Measurements from ENCODE around the gene GZF1.

Gene GZF1

GRCh38 chr20:23370274-23370673 is 8.3 kb downstream of the GZF1 start:
- DNase-seq, result no peak

DNA sequence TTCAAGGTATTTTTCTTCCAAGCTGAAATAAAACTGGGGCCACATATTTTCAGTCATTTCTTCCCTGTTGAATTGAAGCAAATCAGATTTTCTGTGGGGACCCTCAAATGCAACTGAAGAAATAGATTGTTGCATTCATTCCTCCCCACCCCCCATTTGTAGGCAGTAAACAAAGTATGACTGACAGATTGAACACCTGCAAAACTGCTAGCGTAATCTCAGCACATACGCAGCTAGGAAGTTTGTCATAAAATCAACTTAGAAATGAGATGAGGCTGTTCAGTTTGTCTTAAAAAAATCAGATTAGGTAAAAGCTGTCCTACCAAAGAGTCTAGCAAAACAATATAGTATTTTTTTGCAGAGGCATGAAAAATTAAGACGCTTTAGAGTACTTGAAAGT is 8.9 kb downstream of the GZF1 start:
- DNase-seq, result no peak

GRCh38 chr20:23371496-23371895 is 9.5 kb downstream of the GZF1 start:
- no peak for DNase-seq

DNA sequence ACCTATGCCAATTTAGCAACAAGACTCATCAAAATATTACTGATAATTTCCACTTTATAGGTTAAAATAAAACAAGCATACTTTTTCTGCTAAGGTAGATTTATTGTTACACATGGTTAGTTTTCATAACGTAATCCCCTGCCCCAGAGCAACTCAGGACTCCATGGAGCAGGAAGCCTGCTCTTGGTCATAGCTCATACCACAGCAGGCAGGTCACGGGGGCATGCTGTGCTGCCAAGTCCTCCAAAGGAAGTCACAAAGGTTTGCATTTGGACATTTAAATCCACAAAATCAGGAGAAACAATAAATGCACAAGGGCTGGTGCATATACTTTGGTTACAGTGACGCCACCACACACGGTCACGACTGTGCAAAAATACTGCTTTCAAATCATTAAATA is 12.5 kb downstream of the GZF1 start:
- DNase-seq, result no peak

DNA sequence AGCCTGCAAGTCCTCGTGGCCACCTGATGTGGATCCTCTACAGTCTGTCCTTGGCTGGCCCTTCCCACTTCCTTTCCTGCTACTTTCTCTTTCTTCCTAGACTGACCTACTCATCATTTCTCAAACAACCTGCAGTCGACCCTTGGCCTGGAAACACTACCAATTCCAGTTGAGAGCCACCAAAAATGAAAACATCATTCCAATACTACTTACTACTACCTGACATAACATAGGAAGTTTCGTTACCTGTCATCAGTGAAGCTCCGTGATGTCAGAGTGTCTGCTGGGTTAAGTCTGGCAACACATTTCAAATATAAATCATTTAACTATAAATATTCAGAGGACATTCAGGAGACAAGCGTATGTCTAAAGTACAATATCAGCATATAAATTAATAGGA is 13.8 kb downstream of the GZF1 start:
- DNase-seq, result no peak

DNA sequence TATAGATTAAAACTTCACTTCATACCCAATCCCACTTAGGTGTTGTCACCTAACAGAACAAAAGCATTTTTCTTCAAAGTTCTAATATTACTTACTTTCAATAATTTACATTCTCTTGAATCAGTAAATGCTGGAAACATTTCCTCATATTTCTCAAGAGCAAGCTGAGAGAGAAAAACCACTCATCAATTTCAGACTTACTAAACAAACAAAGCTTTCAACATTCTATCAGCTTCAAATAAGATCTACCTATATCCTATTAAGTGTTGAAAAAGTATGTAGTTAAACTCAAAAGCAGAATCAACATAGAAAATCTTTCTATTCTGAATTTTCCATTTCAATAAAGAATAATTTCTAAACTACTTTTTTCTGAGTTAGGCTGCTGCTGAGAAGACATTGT is 17.8 kb downstream of the GZF1 start:
- DNase-seq, result no peak

- DNase-seq, result no peak
Measured at GRCh38 chr20:23381876-23382275, 19.9 kb downstream of the GZF1 start.

DNA sequence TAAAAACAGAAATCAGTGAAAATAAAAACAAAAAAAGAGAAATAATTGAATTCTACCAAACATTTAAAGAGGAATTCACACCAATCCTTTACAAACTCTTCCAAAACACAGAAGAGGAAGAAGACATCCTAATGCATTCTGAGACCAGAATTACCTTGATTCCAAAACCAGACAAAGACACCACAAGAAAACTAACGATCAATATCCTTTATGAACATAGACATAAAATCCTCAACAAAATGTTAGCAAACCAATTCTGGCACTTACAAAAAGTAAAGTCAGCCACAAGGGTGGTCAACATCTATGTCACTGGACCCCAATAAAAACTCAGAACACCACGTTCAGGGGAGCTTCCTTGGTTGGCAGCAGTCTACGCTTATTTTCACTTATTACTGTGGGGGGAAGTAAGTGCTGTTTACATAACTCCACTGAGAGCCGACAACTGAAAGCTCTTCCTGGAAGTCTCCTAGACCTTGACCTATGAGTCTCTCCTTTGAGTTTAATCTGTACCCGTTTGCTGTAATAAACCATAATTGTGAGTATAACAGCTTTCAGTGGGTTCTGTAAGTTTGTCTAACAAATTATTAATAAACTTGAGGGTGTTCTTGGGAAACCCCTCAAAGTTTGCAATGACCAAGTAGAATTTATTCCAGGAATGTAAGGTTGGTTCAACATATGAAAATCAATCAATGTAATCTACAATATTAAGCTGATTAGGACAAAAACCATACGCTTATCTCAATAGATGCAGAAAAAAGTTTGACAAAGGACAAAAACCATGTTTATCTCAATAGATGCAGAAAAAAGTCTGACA is 24.5 kb downstream of the GZF1 start:
- DNase-seq, result no peak

DNA sequence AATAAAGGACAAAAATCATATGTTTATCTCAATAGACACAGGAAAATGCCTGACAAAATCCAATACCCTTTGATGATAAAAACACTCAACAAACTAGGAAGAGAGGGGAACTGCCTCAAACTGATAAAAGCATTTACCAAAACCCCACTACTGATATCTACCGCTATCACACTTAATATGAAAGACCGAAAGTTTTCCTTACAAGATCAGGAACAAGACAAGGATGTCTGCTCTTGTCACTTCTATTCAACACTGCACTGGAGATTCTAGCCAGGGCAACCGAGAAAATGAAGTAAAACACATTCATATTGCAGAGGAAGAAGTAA is 25.1 kb downstream of the GZF1 start:
- DNase-seq, result no peak

- DNase-seq, result no peak
Measured at GRCh38 chr20:23390091-23390774, 28.3 kb downstream of the GZF1 start.

- DNase-seq, result no peak
Measured at GRCh38 chr20:23391707-23392310, 29.8 kb downstream of the GZF1 start.

- DNase-seq, result no peak
Measured at GRCh38 chr20:23393996-23394775, 32.2 kb downstream of the GZF1 start.

GRCh38 chr20:23396950-23397627 is 35.1 kb downstream of the GZF1 start:
- no peak for DNase-seq

- no peak for DNase-seq
Measured at GRCh38 chr20:23397961-23398360, 36.0 kb downstream of the GZF1 start.

DNA sequence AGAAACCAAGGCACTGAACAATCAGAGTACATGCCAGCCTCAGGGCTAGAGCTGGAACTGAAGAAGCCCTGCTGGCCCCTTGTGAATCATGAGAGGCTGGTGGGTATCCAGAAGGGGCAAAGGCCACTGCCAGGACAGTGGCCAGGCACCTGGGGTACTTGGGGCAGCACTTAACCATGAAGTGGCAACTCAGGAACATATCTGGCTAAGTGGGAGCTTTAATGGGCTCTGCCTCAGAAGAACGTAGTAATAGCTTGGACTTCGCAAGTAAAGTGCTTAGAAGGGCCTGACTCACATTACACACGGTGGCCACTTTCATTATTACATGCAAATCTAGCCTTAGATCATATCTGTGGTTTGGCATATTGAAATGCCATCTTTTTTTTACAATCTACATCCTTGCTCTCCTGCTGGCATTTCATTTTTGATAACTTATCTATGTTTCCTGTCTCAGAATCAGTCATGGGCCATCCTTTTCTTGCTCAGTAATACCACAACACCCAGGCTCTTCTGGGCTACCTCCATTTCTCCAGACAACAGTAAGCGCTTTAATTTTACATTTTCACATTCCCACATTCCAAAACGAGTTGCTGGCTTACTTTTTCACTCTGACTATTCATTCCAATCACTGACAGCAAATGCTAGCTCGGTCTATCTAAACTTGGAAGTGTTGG is 37.7 kb downstream of the GZF1 start:
- DNase-seq, result no peak

DNA sequence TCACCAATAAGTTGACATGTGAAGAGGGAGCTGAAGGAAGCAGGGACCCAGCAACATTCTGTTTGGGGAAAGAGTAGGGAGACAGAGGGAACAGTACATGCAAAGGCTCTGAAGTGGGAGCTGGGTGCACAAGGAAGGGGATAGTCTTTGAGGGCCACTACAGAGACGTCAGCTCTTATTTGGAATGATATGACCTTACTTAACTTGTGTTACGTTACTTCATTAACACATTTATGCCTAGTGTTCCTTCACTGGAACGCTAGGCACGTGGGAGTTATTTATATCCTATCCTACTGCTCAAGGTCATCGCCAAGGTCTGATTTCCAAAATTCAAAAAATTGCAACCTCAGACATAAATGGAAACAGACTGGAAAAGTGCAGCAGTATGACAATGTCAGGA is 39.1 kb downstream of the GZF1 start:
- DNase-seq, result no peak

DNA sequence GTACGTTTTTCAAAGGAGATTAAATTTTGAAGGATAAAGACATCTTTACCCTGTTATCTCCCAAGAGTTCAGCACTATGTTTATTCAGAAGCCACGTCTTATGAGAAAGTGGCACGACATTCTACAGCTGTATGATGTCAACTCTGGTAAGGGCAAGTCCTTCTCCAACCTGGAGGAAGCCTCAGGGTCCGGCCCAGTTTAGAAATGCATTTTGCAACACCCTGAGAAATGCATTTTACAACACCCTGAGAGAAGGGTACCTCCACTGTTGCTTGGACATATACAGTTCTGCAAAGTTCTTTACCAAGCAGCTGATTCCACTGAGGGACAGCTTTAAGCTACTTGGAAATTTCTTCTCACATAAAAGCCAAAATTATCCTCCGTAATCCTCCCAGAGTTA is 41.8 kb downstream of the GZF1 start:
- DNase-seq, result no peak

DNA sequence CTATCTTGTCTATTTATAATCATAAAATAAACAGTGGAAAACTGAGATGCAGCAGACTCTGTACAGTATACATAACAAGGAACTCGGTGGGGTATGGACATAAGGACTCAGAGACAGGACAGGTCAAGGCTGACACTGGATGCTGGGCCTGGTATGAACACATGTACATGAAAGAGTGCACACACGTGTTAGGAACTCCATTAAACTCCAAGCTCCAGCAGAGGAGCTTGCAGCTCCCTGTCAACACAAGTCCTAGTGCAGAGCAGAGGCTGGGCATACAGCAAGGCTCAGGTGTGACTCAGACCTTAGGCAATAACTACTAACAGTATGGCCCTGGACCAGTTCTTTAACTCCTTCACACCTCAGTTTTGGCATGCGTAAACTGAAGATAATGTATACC is 42.2 kb downstream of the GZF1 start:
- no peak for DNase-seq

GRCh38 chr20:23406880-23407279 is 44.9 kb downstream of the GZF1 start:
- DNase-seq, result no peak

DNA sequence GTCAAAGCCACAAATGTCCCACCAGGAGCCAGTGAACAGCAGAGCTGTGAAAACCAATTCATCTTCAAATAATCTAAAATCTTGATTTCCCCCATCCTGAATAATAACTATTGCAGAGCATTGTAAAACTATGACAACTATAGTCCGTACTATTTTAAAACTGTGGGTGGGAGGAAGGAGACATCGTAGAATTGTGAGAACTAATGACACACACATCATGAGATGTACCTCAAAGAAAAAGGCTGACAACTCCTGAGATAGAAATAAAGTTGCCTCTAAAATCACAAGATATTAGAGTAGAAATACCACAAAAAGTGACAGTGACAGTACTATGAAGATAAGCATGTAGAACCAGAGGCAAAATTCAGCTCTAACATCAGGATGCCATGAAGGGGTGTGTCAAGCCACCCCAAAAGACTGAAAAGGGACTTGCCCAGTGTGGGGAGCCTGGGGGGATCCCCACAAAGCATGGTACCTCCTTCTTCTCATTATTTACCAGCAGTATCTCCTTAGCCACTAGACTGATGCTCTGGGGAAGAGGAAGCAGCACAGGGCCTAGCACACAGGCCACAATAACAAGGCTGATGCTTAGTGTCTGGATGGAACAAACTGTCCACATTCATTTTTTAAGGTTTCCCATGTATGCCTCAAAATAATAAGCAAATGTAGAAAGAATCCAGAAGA is 45.9 kb downstream of the GZF1 start:
- DNase-seq, result no peak

- DNase-seq, result no peak
Measured at GRCh38 chr20:23408957-23409356, 47.0 kb downstream of the GZF1 start.

DNA sequence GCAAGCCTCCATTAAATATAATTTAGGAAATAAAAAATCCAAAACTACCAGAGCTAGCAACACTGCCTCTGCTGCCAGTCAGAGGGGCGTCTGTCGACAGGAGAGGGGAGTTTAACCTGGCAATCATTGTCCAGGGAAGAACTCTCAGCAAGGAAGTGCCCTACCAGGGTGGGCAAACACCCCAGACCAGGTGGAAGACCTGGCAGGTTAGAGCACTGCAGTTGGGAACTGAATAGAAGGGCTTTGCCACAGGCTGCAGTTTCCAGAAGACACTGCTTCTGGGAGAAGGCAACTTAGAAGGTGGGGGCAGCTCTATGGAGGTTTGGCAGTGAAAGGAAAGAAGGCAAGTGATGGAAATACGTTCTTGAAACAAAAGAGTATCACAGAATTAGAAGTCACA is 47.8 kb downstream of the GZF1 start:
- DNase-seq, result no peak
